ENCODE data around the gene CDY1B.
"Not testable (repeated sequence)": the region's sequence is repeated elsewhere in the genome, so short reads cannot be mapped to it uniquely, and the experiment has no call there.

The CDY1B gene

DNA sequence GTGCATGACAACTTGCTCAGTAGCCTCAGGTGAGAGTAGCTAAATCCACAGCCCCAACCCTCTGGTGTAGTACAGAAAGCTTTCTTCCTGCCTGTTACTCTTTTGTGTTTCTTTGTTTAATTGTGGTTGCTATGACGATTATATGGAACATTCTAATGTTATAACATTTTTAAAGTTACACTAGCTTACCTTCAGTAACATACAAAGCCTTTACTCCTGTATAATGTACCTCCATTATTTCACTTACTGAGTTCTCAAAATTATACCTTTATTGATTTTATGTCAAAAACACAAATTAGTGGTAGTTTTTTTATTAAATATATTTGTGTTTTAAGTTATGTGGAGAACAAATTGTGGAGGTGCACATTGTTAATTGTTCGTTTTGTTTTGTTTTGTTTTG is at the start of gene CDY1B:
CDY1B (minus strand) TSS at position 101 of the 400 bp plus-strand sequence. CDS start 331 bp downstream, outside the sequence.
- DNase-seq: not testable (repeated sequence)

DNA sequence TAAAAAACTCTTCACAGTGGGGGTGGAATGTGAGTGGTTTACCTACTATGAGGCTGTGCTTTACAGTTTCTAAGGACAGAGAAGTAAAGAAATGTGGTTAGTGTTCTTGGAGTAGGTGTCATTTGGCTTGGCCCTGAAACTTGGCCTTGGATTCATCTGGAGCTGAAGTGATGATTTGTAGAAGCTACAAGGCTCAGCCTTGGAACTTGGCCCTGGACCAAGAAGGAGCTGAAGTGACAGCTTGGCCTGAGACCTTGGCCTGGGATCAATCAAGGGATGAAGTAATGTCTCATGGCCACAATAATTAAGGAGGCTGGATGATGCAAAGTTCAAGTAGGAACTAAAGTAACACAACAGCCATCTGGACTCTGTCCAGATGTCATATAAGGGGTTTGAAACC is 1.7 kb upstream of the CDY1B start:
- not testable (repeated sequence) for DNase-seq

GRCh38 chrY:24043209-24043608 is 4.6 kb downstream of the CDY1B start:
- DNase-seq: not testable (repeated sequence)

- DNase-seq: not testable (repeated sequence)
Observed at GRCh38 chrY:24039008-24039718, 8.7 kb downstream of the CDY1B start.

DNA sequence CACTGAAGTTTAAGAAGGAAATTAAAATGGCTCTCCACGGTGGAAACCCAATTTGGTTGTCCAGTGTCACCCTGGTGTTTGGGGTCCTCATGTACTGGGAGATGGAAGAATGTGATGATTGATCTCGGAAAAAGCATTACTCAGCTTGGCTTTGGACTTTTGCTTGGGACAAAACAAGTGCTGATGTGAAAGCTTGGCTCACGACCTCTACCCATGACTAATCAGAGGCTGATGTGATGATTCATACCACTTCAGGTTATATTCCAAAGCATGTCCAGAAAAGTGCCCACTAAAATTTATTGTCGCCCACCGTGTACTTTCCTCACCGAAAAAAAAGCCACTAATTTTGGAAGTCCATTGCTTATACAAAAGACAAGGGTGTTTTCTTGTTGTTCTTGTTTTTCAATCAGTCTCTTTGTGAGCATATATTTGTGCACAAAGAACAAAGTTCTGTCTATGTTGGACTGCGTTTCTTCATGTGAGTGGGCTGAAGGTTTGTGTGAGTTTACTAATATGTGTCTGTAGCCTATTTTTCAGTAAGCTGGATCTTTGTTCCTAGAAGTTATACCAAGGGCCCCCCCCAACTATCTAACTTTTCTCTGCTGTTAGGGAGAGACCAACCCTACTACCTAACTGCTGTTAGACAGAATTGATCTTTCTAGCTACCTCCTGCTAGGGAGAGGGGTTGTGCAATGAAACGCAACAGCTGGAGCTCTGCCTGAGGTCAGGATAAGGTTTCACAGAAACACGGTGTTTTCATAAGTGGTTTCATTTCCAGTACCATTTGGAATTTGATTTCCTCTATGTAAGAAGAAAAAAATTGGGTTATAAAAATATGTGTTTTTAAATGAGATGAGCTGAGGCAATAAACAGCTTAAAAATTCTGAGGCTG is 21.4 kb downstream of the CDY1B start:
- not testable (repeated sequence) for DNase-seq

Data from CD4-positive, alpha-beta T cell treated with Interferon gamma for 1 hour (primary cell).